Lung (tissue), 12 donors: Measurements from ENCODE around the gene STK24. TPM values are rescaled to one million over a fixed set of nuclear protein-coding genes. Genes with fewer than 3 reads are reported as not detected.

Experiments used
- ATAC-seq: fragments of 200-7000 bp; cut with Tn5 transposase; one replicate; pipeline ENCODE4 v1.9.1; 2020; ENCODE audit warnings: moderate number of reproducible peaks; ENCODE audit not compliant: insufficient read depth, low FRiP score
- DNase-seq, 3 donors: peaks; one replicate each; pipeline ENCODE4 v3.0.0-alpha.2; 2013 to 2017
- H3K27ac ChIP-seq, 2 donors: one replicate each; pipeline ENCODE4 v1.5.1; 2013; ENCODE audit warnings: mild to moderate bottlenecking in 2 of 2, moderate library complexity in 2 of 2, control low read depth in 1 of 2, inconsistent platforms in 1 of 2, low read depth in 1 of 2, low read length in 1 of 2
- H3K27me3 ChIP-seq, 3 donors: one replicate each; pipeline ENCODE4 v1.5.1; 2013; ENCODE audit warnings: low read length in 2 of 3; ENCODE audit not compliant: control insufficient read depth in 3 of 3, insufficient read depth in 3 of 3
- H3K36me3 ChIP-seq, 4 donors: one replicate each; pipeline ENCODE4 v1.5.1; 2013; ENCODE audit warnings: low read length in 4 of 4, mild to moderate bottlenecking in 1 of 4, moderate library complexity in 1 of 4; ENCODE audit not compliant: control insufficient read depth in 4 of 4, insufficient read depth in 4 of 4
- H3K4me1 ChIP-seq, 5 donors: one replicate each; pipeline ENCODE4 v1.5.1; 2013; ENCODE audit warnings: low read length in 5 of 5, mild to moderate bottlenecking in 2 of 5, moderate library complexity in 1 of 5; ENCODE audit not compliant: control insufficient read depth in 5 of 5, insufficient read depth in 5 of 5
- H3K4me3 ChIP-seq: one replicate; pipeline ENCODE4 v1.5.1; 2013; ENCODE audit warnings: mild to moderate bottlenecking, control low read depth, moderate library complexity
- H3K9ac ChIP-seq, 2 donors: one replicate each; pipeline ENCODE4 v1.5.1; 2013; ENCODE audit warnings: low read length in 2 of 2, control low read depth in 1 of 2; ENCODE audit not compliant: insufficient read depth in 1 of 2
- H3K9me3 ChIP-seq, 4 donors: one replicate each; pipeline ENCODE4 v1.5.1; 2013; ENCODE audit warnings: low read length in 3 of 4, mild to moderate bottlenecking in 1 of 4, moderate library complexity in 1 of 4; ENCODE audit not compliant: control insufficient read depth in 4 of 4, insufficient read depth in 3 of 4
- WGBS, 2 donors: extraction: QIAGEN DNeasy Blood & Tissue Kit; methylation state at CpG; one replicate each; pipeline ENCODE4 v1.1.7; 2013; 5-methylcytosine and 5-hydroxymethylcytosine counted together
- polyA plus RNA-seq, 2 donors: library from polyadenylated mRNA; stranded (reverse); fragments of 200-250 nt; gene quantifications; one replicate each; pipeline ENCODE4 v1.2.1, GENCODE V29; 2013
- total RNA-seq, 2 donors: library from RNA; depleted of rRNA in 1 of 2; stranded (reverse); fragments of >200 nt in 1 of 2; gene quantifications; one replicate each; pipeline ENCODE4 v1.2.1, GENCODE V29; 2014 to 2021
- TF ChIP-seq, protein P1 (sequence below): IDR thresholded peaks from 2 replicates; pipeline ENCODE4 v1.5.1; 2012; ENCODE audit warnings: mild to moderate bottlenecking; ENCODE audit errors: control extremely low read depth, extremely low read depth
- donor health status: control.
- donor health status: control.
- donor health status: Bipolar disorder and iron deficiency.
- donor health status: healthy.
- donor health status: DM: yes; HTN: yes; CAD: no.

Gene STK24
- total and polyA plus RNA-seq, 4 donors, result 38.0 to 102 (median 64.5) TPM

DNA sequence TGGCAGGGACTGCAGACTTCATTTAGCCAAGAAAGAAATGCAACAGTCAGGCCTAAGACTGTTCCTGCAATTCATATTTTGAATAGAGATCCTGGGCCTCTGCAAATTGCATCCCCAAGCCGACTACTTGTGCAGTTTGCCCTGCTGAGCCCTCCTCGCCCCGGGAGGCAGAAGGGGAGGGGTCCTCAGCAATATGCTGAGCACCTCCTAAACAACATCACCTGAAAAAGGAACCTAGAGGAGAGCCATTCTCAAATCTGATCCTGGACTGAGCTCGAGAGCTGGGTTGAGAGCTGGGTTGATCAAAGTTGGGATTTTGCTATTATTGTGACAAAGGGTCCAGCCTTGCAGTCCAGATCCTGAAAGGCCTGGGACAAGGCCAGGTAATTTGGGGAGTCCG, 129.8 kb downstream of the STK24 start:
- Histone ChIP-seq H3K36me3 (peaks cover 3 to 42% (median 21%) of the 10 kb centered on the region in 4 donors), H3K4me3 (no peak overlapping the region), H3K27ac (no peak overlapping the region), H3K9me3 (no peaks in the 10 kb centered on the region), H3K9ac (no peak overlapping the region), H3K4me1 (peaks cover 0 to 11% (median 6%) of the 10 kb centered on the region in 5 donors), H3K27me3 (no peaks in the 10 kb centered on the region)
- ATAC-seq (no peak), DNase-seq (no peak)
- WGBS, 2 donors, result 91% methylated on average over 5 of the region's 5 CpGs
- TF ChIP-seq, protein P1, sequence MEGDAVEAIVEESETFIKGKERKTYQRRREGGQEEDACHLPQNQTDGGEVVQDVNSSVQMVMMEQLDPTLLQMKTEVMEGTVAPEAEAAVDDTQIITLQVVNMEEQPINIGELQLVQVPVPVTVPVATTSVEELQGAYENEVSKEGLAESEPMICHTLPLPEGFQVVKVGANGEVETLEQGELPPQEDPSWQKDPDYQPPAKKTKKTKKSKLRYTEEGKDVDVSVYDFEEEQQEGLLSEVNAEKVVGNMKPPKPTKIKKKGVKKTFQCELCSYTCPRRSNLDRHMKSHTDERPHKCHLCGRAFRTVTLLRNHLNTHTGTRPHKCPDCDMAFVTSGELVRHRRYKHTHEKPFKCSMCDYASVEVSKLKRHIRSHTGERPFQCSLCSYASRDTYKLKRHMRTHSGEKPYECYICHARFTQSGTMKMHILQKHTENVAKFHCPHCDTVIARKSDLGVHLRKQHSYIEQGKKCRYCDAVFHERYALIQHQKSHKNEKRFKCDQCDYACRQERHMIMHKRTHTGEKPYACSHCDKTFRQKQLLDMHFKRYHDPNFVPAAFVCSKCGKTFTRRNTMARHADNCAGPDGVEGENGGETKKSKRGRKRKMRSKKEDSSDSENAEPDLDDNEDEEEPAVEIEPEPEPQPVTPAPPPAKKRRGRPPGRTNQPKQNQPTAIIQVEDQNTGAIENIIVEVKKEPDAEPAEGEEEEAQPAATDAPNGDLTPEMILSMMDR, result no peak

DNA sequence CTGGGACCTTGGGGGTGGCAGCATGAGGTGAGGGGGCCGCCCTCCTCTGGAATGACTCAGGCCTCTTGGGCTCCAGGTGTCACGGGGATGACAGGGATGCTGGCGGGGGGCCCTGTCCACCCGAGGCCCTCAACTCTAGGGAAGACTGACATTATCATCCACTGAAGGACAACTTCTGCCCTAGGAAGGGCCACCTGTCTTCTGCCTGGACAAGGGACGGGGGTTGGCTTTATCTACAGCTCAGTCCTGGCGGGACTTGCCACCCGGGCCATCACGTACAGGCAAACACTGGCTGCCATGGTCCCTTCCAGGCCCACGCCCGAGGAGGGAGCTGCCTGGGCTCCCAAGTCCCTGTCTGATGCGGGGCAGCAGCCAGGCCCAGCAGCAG, 130.7 kb downstream of the STK24 start:
- peaks cover 0 to 11% (median 6%) of the 10 kb centered on the region in 5 donors for H3K4me1 ChIP-seq
- H3K36me3 ChIP-seq, result peaks cover 3 to 38% (median 20%) of the 10 kb centered on the region in 4 donors
- no peak overlapping the region for H3K4me3 ChIP-seq
- no peaks in the 10 kb centered on the region for H3K27me3 ChIP-seq
- TF ChIP-seq, protein P1, result no peak
- DNase-seq (no peak), ATAC-seq (no peak)
- no peak overlapping the region for H3K9ac ChIP-seq
- no peaks in the 10 kb centered on the region for H3K9me3 ChIP-seq
- 92 to 94% methylated on average over 11 of the region's 11 CpGs for WGBS, 2 donors
- peak overlapping the region in 1 of 2 donors; percentile 7 for H3K27ac ChIP-seq

DNA sequence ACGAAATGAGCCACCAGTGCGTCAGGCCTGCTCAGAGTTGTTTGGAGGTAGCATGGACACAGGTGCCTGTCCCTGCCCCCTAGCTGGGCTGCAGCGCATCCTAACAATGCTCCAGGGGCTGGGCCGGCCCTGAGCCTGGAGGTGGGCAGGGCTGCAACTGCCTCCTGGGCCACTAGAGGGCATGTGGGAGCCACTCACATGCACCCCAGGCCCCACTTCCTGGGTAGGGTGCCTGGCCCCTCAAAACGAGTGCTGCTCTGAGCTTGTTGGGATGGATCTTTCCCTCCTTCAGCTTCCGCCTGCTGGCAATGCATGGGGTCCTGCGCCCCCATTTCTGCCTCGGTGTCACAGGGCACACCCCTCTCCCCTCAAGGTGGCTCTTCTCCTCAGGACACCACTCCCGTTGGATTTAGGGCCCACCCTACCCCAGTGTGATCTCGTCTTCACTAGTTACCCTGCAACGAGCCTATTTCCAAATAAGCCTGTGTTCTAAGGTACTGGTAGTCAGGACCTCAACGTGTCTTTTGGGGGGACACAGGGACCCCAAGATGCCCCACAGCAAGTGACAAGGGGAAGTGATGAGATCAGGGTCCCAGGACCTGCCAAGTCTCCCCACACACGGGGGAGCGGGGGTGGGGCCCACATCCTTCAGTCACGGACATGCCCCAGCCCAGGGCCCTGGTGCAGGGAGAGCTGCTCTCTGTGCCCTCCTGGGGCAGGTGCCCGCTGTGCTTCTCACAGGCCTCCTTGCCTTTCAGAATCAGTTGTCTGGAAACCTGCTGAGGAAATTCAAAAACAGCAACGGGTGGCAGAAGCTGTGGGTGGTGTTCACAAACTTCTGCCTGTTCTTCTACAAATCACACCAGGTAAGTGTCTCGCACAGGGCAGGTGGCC, 131.3 kb downstream of the STK24 start:
- 21 to 23% methylated on average over 18 of the region's 18 CpGs for WGBS, 2 donors
- Histone ChIP-seq H3K27me3 (no peaks in the 10 kb centered on the region), H3K9ac (no peak overlapping the region), H3K9me3 (no peaks in the 10 kb centered on the region), H3K36me3 (peaks cover 3 to 43% (median 23%) of the 10 kb centered on the region in 4 donors), H3K27ac (peak overlapping the region in 1 of 2 donors; percentile 7), H3K4me1 (peaks cover 0 to 9% (median 3%) of the 10 kb centered on the region in 5 donors), H3K4me3 (no peak overlapping the region)
- DNase-seq, result peak; percentile 60 to 73 (median 64)
- TF ChIP-seq, protein P1, result peak; percentile 93
- peak; percentile 89 for ATAC-seq
